ENCODE measurements around the gene IMPA2. TPM values are rescaled to one million over a fixed set of nuclear protein-coding genes. Genes with fewer than 3 reads are reported as not detected.

Gene IMPA2
- total RNA-seq, 1 experiment from 2014 or later, result 37.6 TPM

- in situ Hi-C loops (cut with HindIII; ENCODE audit: low pct_unique_long_range_greater_than_20kb, low sequenced_read_pairs) (no loop called here), intact Hi-C loops (cut with micrococcal nuclease; ENCODE audit: unreplicated experiment) (no loop called here)
- ATAC-seq (no peak), DNase-seq (ENCODE audit: low read depth, low spot score) (no peak)
- ChIA-PET POLR2A (no interaction called here), CTCF (no interaction called here)
- no peak overlapping the region for H3K27ac ChIP-seq (ENCODE audit: low read length)
- no peak overlapping the region for H3K4me3 ChIP-seq (ENCODE audit: low read depth in 2 of 2, low read length in 2 of 2)
- H3K36me3 ChIP-seq (ENCODE audit: control insufficient read depth, insufficient read depth, low read length), result no peaks in the 10 kb centered on the region
- no peak for TF ChIP-seq CTCF (IDR thresholded peaks at IDR 0.05)
- TF ChIP-seq TCF7L2 (IDR thresholded peaks at IDR 0.05; ENCODE audit: low read depth, low read length), result no peak
- TF ChIP-seq SIN3A (IDR thresholded peaks at IDR 0.05; ENCODE audit: borderline replicate concordance, insufficient read depth, low read depth, low read length), result no peak
- TF ChIP-seq REST (IDR thresholded peaks at IDR 0.05; ENCODE audit: insufficient read depth in 1 of 2, low read depth in 2 of 2, low read length in 1 of 2), result no peak
- TF ChIP-seq POLR2AphosphoS5 (IDR thresholded peaks at IDR 0.05; ENCODE audit: low read depth, low read length), result no peak
- peaks cover 12% of the 10 kb centered on the region for H3K4me1 ChIP-seq (ENCODE audit: control insufficient read depth, insufficient read depth, low read length)
- H3K9me3 ChIP-seq (ENCODE audit: control insufficient read depth, insufficient read depth, low read depth, low read length), result no peaks in the 10 kb centered on the region
- H3K27me3 ChIP-seq (ENCODE audit: control insufficient read depth, insufficient read depth, low read length), result no peaks in the 10 kb centered on the region
- no TSS peak for BruUV-seq (replicated peaks)
These were observed 37.8 kb upstream of the IMPA2 start for GRCh38 chr18:11943551-11943950.

GRCh38 chr18:11944252-11944651, 37.1 kb upstream of the IMPA2 start:
- in situ Hi-C loops (cut with HindIII; ENCODE audit: low pct_unique_long_range_greater_than_20kb, low sequenced_read_pairs), result no loop called here
- ATAC-seq (no peak), DNase-seq (ENCODE audit: low read depth, low spot score) (no peak)
- CTCF ChIA-PET, result interaction anchor here (0.6 kb wide), 1 partner anchor 18 kb away, joined by 5 read pairs; no protein-coding TSS in a partner anchor
- intact Hi-C loops (cut with micrococcal nuclease; ENCODE audit: unreplicated experiment), result no loop called here
- Histone ChIP-seq H3K27ac (ENCODE audit: low read length) (no peak overlapping the region), H3K27me3 (ENCODE audit: control insufficient read depth, insufficient read depth, low read length) (no peaks in the 10 kb centered on the region), H3K4me1 (ENCODE audit: control insufficient read depth, insufficient read depth, low read length) (peaks cover 19% of the 10 kb centered on the region), H3K4me3 (ENCODE audit: low read depth in 2 of 2, low read length in 2 of 2) (no peak overlapping the region), H3K36me3 (ENCODE audit: control insufficient read depth, insufficient read depth, low read length) (no peaks in the 10 kb centered on the region), H3K9me3 (ENCODE audit: control insufficient read depth, insufficient read depth, low read depth, low read length) (no peaks in the 10 kb centered on the region)
- TF ChIP-seq POLR2AphosphoS5 (IDR thresholded peaks at IDR 0.05; ENCODE audit: low read depth, low read length) (no peak), SIN3A (IDR thresholded peaks at IDR 0.05; ENCODE audit: borderline replicate concordance, insufficient read depth, low read depth, low read length) (no peak), CTCF (IDR thresholded peaks at IDR 0.05) (no peak), TCF7L2 (IDR thresholded peaks at IDR 0.05; ENCODE audit: low read depth, low read length) (no peak), REST (IDR thresholded peaks at IDR 0.05; ENCODE audit: insufficient read depth in 1 of 2, low read depth in 2 of 2, low read length in 1 of 2) (no peak)
- BruUV-seq (replicated peaks), result no TSS peak
- POLR2A ChIA-PET, result no interaction called here
